NCI-H1092 treated with DMSO at 0.1 percent for 48 hours (cell line): ENCODE data around the gene CLASP2.
"Not testable (repeated sequence)": the region's sequence is repeated elsewhere in the genome, so short reads cannot be mapped to it uniquely, and the experiment has no call there.

ENCODE experiments used
- DNase-seq: peaks from one replicate; lab custom pipeline; 2025; lab: John Stamatoyannopoulos, UW

CLASP2 gene

GRCh38 chr3:33541918-33542317 is 176.1 kb downstream of the CLASP2 start:
- DNase-seq, result no peak

DNA sequence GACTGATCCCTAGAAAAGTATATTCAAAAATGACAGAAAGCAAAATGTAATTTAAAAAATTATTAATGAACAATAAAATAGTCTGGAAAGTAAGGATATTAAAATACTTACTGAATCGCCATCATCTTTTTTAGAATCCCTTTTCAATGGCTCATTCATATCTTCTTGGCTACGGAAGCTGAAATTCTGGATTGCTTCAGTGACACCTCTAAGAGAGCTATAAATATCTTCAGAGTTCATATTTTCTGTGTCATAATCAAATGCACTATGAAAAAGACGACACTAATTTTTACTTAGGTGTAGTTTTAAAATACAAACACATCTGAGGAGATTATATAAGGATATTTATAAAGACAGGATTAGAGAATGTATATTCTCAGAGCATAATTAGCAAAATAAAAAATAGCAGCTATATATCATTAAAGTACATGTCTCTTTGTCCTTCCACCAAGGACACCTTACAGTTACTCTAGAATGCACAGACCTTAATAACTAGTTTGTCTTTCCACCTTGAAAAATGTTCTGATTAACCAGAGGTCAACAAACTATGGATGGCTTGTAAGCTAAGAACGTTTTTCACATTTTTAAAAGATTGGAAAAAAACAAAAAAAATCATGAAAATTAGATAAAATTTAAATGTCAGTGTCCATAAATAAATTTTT is 179.2 kb downstream of the CLASP2 start:
- no peak for DNase-seq

DNA sequence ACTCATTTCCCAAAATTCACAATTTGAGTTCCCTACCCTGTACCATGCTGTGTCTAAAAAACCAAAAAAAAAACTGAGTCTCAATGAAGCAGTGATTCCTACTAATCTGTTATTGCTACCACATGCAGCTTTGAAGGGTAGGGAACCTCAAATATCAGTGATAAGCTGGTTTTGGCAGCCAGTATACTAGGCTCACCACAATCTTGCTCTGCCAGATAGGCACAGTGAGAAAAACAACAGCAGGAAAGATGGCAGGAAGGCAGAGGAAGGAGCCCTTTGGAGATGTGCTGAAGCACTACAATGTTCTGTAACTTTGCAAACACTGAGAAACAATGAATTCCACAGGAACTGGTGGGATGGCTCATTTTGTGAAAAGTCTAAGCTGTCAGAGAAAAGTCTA is 180.9 kb downstream of the CLASP2 start:
- DNase-seq, result no peak

- DNase-seq, result no peak
Observed at GRCh38 chr3:33526787-33527186, 191.3 kb downstream of the CLASP2 start.

DNA sequence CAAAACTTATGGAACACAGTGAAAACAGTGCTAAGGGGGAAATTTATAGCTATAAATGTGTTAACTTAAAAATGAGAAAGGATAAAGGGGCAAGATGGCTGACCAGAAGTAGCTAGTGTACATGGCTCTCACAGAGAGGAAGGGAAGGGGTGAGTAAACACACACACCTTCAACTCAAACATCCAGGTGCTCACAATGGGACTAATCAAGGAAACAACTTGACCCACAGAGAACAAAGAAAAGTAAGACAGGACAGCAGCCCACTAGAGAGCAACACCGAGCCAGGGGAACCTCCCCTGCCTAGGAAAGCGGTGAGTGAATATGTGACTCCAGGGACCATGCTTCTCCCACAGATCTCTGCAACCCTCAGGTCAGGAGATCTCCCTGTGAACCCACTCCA is 192.8 kb downstream of the CLASP2 start:
- DNase-seq, result no peak

GRCh38 chr3:33523093-33523667 is 194.9 kb downstream of the CLASP2 start:
- no peak for DNase-seq

DNA sequence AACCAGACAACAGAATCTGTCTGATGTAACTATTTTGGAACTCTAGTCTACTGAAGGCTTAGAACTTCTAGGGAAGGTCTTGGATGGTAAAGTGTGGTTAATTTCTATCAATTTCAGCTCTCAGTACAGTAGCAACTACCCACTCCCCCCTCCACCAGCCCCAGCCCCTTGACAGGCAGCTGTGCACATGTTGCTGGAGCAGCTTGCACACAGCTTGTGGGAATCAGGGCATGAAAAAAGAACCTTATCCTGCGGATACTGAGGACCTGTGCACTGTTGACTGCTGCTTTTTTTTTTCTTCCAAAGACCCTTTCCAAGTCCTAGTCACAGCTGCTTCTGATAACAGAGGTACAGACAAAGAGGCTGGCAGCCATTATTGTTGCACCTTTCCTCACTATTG is 196.3 kb downstream of the CLASP2 start:
- no peak for DNase-seq

DNA sequence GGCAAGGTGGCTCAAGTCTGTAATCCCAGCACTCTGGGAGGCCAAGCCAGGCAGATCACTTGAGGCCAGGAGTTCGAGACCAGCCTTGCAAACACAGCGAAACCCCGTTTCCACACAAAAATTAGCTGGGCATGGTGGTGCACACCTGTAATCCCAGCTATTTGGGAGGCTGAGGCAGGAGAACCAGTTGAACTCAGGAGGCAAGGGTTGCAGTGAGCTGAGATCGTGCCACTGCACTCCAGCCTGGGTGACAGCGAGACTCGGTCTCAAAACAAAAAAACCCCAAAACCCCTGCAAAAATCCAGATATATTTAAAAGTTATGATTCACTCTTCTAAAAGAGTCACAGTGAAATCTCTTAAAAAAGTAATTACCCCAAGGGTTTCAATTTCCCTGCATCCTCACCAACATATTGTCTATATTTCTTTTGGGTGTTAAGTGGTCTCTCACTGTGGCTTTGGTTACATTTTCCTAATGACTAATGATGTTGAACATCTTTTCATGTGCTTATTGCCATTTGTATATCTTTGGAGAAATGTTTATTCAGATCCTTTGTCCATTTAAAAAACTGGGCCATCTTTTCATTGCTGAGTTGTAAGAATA is 204.7 kb downstream of the CLASP2 start:
- no peak for DNase-seq

DNA sequence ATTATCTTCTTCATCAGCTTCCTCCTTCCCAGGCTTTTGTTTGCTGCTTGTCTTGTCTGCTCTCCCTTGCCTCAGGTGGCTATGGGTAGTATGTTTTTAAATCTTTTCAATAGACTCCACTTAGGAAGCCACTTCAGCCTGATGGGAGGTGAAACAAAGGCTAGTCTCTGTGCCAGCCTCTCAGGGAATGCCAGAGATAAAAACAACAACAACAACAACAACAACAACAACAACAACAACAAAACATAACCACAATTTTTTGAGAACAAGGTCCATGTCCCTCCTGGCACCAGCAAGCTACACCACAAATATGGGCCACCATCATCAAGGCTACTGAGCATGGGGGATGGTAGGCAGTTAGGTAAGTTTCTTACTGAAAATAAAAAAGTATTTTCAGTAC is 213.0 kb downstream of the CLASP2 start:
- no peak for DNase-seq

- DNase-seq, result no peak
Observed at GRCh38 chr3:33496449-33496848, 221.6 kb downstream of the CLASP2 start.

DNA sequence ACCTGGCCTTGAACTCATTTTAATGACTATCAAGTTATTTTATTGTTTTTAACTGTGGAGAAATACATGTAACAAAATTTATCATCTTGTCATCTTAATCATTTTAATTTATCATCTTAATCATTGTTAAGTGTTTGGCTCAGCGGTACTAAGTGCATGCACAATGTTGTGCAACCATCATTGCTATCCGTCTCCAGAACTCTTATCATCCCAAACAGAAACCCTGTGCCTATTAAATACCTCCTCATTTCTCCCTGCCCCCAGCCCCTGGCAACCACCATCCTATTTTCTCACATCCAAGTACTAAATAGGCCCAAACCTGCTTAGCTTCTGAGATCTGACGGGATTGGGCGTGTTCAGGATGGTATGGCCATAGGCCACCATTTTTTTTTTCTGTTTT is 226.3 kb downstream of the CLASP2 start:
- no peak for DNase-seq

DNA sequence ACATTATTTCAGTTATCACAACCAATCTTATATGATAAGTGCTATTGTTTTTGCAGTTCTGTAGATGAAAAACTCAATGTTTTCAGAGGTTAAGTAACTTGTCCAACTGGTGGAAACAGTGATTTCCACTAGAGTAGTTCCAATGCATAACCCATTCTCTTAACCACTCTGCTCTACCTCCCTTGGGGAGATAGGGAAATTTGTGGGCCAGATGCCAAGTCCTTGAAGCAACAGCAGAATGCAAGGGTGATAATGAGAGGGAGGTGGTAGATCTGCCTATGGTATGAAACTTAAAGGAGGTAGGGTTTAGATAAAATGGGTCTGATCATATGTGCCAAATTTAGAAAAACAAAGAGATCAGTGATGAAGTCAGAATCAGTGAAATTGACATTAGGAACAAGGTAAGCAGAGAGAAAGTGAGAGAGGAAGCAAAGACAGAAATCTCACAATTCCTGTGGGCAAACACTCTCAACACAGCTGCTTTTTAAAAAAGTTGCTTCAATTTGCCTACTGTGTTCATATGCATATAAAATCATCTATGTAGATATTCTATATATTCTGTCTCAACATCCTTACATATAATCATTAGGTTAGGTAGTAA is 227.3 kb downstream of the CLASP2 start:
- no peak for DNase-seq

GRCh38 chr3:33488683-33489082 is 229.4 kb downstream of the CLASP2 start:
- no peak for DNase-seq

- no peak for DNase-seq
Observed at GRCh38 chr3:33488246-33488645, 229.8 kb downstream of the CLASP2 start.

DNA sequence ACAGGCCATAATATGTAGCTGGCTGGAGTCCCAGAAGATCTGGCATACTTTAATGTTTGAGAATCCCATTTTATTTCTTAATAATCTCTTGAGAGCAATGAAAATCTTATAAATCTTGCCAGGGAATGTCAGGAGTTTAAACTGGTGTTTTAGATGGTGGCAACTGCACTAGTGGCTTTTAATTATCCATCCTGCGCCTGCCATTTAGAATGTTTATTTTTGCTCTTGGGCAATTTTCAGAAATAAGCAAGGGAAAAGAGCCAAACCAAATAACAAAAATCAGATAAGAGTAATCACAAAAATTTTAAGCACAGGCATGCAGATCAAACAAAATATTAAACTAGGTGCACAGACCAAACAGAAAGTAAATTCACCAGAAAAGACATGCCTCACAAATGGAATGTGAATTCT is 235.9 kb downstream of the CLASP2 start:
- DNase-seq, result no peak

DNA sequence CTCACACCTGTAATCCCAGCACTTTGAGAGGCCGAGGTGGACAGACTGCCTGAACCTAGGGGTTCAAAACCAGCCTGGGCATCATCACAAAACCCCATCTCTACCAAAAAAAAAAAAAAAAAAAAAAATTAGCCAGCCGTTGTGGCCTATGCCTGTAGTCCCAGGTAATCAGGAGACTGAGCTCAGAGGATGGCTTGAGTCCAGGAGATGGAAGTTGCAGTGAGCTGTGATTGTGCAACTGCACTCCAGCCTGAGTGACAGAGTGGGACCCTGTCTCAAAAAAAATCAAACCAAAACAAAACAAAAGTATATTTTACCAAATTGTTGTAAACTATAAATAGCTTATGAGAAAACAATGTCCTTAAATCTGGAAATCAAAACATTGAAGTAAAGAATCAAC is 243.2 kb downstream of the CLASP2 start:
- DNase-seq, result no peak

- no peak for DNase-seq
Observed at GRCh38 chr3:33473813-33474212, 244.2 kb downstream of the CLASP2 start.

DNA sequence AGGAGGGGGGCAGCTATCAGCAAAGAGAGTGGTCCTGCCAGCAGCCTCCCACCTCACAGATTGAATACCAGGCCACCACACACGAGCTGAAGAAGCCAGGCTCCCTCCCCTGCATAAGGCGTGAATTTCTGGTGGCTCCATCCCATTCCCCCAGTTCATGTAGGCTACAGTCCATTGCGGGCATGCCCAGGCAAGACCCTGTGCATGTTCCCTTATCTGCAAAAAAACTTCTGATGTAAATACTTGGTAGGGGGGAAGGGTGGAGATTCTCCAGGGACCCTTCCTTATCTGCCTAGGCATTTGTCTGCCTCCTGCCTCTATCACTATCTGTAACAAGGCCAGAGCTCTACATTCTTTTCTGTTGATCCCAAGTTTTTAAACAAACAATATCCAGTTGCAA is 250.3 kb downstream of the CLASP2 start:
- no peak for DNase-seq

DNA sequence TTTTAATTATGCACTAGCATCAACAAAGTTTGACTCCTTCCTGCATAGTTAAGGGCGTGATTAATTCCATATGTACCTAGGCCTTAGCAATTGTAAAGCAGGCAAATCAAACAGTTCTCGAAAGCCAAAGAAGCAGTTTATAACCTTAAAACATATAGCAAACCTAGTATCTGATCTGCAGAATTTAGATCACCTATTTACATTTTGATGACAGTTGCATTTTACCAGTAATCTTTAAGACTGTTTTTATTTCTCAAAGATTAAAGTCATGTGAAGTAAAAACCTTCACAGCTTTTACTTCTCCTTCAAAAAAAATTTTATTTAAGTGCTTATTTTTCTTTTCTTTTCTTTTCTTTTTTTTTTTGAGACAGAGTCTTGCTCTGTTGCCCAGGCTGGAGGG is 257.0 kb downstream of the CLASP2 start:
- no peak for DNase-seq

- DNase-seq, result not testable (repeated sequence)
Observed at GRCh38 chr3:33459577-33459976, 258.5 kb downstream of the CLASP2 start.

GRCh38 chr3:33458446-33458845 is 259.6 kb downstream of the CLASP2 start:
- no peak for DNase-seq

GRCh38 chr3:33456756-33457155 is 261.3 kb downstream of the CLASP2 start:
- DNase-seq, result no peak

- DNase-seq, result no peak
Observed at GRCh38 chr3:33453331-33453761, 264.7 kb downstream of the CLASP2 start.
